CD14-positive monocyte (primary cell): ENCODE results near the gene BSG. TPM values are rescaled to one million over a fixed set of nuclear protein-coding genes. Genes with fewer than 3 reads are reported as not detected.
A peak's percentile ranks its signal among the peaks of the same experiment; 100 is the strongest.

Experiments used
- DNase-seq, 3 donors: peaks; one replicate each; pipeline ENCODE4 v3.0.0-alpha.2; 2011 to 2022
- H2AFZ ChIP-seq: 2 replicates; pipeline ENCODE4 v1.6.0; 2012; ENCODE audit warnings: mild to moderate bottlenecking, low read depth, low read length, inconsistent platforms; ENCODE audit not compliant: insufficient read depth, poor library complexity, severe bottlenecking
- H3K27ac ChIP-seq, 2 donors: 1 replicate in 1 of 2; 2 replicates in 1 of 2; pipeline ENCODE4 v1.5.1; 2012 to 2013; ENCODE audit warnings: low read length in 2 of 2, control low read depth in 1 of 2, inconsistent platforms in 1 of 2, low read depth in 1 of 2, mild to moderate bottlenecking in 1 of 2
- H3K27me3 ChIP-seq, 2 donors: one replicate each; pipeline versions ENCODE4 v1.6.0 to v1.6.1; 2011 to 2013; ENCODE audit warnings: low read length in 2 of 2; ENCODE audit not compliant: control insufficient read depth in 2 of 2, insufficient read depth in 2 of 2
- H3K36me3 ChIP-seq, 2 donors: replicated peaks in 1 of 2; 1 replicate in 1 of 2; 2 replicates in 1 of 2; pipeline versions ENCODE4 v1.5.1 to v1.6.1; 2012 to 2013; ENCODE audit warnings: low read length in 2 of 2, control low read depth in 1 of 2, inconsistent platforms in 1 of 2, mild to moderate bottlenecking in 1 of 2; ENCODE audit not compliant: insufficient read depth in 2 of 2, control insufficient read depth in 1 of 2
- H3K4me1 ChIP-seq, 2 donors: 1 replicate in 1 of 2; 2 replicates in 1 of 2; pipeline versions ENCODE4 v1.5.1 to v1.6.1; 2012 to 2013; ENCODE audit warnings: low read length in 2 of 2, control low read depth in 1 of 2, inconsistent platforms in 1 of 2, mild to moderate bottlenecking in 1 of 2, moderate library complexity in 1 of 2; ENCODE audit not compliant: insufficient read depth in 2 of 2, control insufficient read depth in 1 of 2
- H3K4me2 ChIP-seq: replicated peaks from 2 replicates; pipeline ENCODE3; 2012; ENCODE audit warnings: low read length, moderate library complexity, mild to moderate bottlenecking; ENCODE audit not compliant: poor library complexity, severe bottlenecking; ENCODE audit errors: extremely low read depth
- H3K4me3 ChIP-seq, 3 experiments: fragments of 200-600 bp in 1 of 3; sonication (generic) in 1 of 3; replicated peaks in 1 of 3; 1 replicate in 2 of 3; 2 replicates in 1 of 3; pipeline ENCODE4 v1.5.1; 2011 to 2013; ENCODE audit warnings: low read length in 3 of 3, mild to moderate bottlenecking in 3 of 3, control low read depth in 2 of 3, low read depth in 2 of 3, inconsistent platforms in 1 of 3, moderate library complexity in 1 of 3
- H3K79me2 ChIP-seq: 2 replicates; pipeline ENCODE4 v1.6.0; 2012; ENCODE audit warnings: mild to moderate bottlenecking, control low read depth, inconsistent platforms, low read length, moderate library complexity; ENCODE audit not compliant: insufficient read depth
- H3K9ac ChIP-seq: 2 replicates; pipeline ENCODE4 v1.6.0; 2017; ENCODE audit warnings: low read length, mild to moderate bottlenecking; ENCODE audit not compliant: insufficient read depth, poor library complexity, severe bottlenecking
- H3K9me3 ChIP-seq, 2 donors: replicated peaks in 1 of 2; 1 replicate in 1 of 2; 2 replicates in 1 of 2; pipeline versions ENCODE4 v1.5.1 to v1.6.1; 2012 to 2013; ENCODE audit warnings: low read length in 2 of 2, control low read depth in 1 of 2; ENCODE audit not compliant: control insufficient read depth in 1 of 2, insufficient read depth in 1 of 2
- H4K20me1 ChIP-seq: 2 replicates; pipeline ENCODE4 v1.6.0; 2012; ENCODE audit warnings: mild to moderate bottlenecking, low read length, control low read depth, moderate library complexity; ENCODE audit not compliant: insufficient read depth
- H3K27ac Mint-ChIP-seq, 7 donors: one replicate each; pipeline ENCODE4 v1.8.0; 2020; ENCODE audit warnings: mild to moderate bottlenecking in 7 of 7, mixed read lengths in 7 of 7, moderate library complexity in 6 of 7, inconsistent platforms in 2 of 7
- H3K27me3 Mint-ChIP-seq, 3 donors: one replicate each; pipeline ENCODE4 v1.8.0; 2021 to 2022; ENCODE audit warnings: low read depth in 3 of 3, mild to moderate bottlenecking in 3 of 3, mixed read lengths in 3 of 3, moderate library complexity in 3 of 3, inconsistent platforms in 1 of 3
- H3K36me3 Mint-ChIP-seq, 2 donors: one replicate each; pipeline ENCODE4 v1.8.0; 2020; ENCODE audit warnings: mixed read lengths in 2 of 2, inconsistent platforms in 1 of 2, mild to moderate bottlenecking in 1 of 2
- H3K4me1 Mint-ChIP-seq: one replicate; pipeline ENCODE4 v1.8.0; 2020; ENCODE audit warnings: mild to moderate bottlenecking, mixed read lengths
- H3K4me3 Mint-ChIP-seq, 2 donors: one replicate each; pipeline ENCODE4 v1.8.0; 2020; ENCODE audit warnings: mild to moderate bottlenecking in 2 of 2, mixed read lengths in 2 of 2, moderate library complexity in 1 of 2
- H3K9me3 Mint-ChIP-seq, 7 donors: one replicate each; pipeline ENCODE4 v1.8.0; 2020 to 2022; ENCODE audit warnings: mixed read lengths in 7 of 7, mild to moderate bottlenecking in 6 of 7, moderate library complexity in 6 of 7, inconsistent platforms in 2 of 7
- CTCF ChIP-seq: fragments of 200-600 bp; IDR thresholded peaks from one replicate; pipeline ENCODE4 v1.8.0; 2022; ENCODE audit warnings: antibody characterized with exemption, mild to moderate bottlenecking
- WGBS: methylation state at CpG from one replicate; pipeline ENCODE4 v1.1.5; 2013; ENCODE audit warnings: missing lambda C conversion rate; ENCODE audit not compliant: insufficient coverage; 5-methylcytosine and 5-hydroxymethylcytosine counted together
- intact Hi-C, 2 donors: fragments of 100-400 bp; cut with micrococcal nuclease; formaldehyde crosslinking; loops; one replicate each; pipeline versions ENCODE4 v1.15.0 to v1.15.1; 2023
- polyA plus RNA-seq, 3 donors: library from polyadenylated mRNA; depleted of rRNA in 1 of 3; unstranded in 2 of 3; stranded (reverse) in 1 of 3; fragments of 300-500 nt in 2 of 3; fragments of >200 nt in 1 of 3; fragmentation: Illumina TruSeq in 2 of 3; gene quantifications; 1 replicate in 2 of 3; 2 replicates in 1 of 3; pipeline ENCODE4 v1.2.3, GENCODE V29; 2012 to 2021

BSG gene
- polyA plus RNA-seq, 3 donors: 190 to 431 (median 364) TPM

GRCh38 chr19:574658-575526 lies 2.5 kb downstream of the BSG start:
- Histone ChIP-seq H2AFZ (no peak overlapping the region), H3K27ac (peak overlapping the region in 1 of 2 donors; percentile 20), H3K36me3 (peaks cover 11 to 17% of the 10 kb centered on the region in 2 donors), H3K4me3 (no peak overlapping the region), H3K27me3 (no peaks in the 10 kb centered on the region), H3K4me1 (peaks cover 34 to 43% of the 10 kb centered on the region in 2 donors), H4K20me1 (peaks cover 73% of the 10 kb centered on the region), H3K79me2 (peaks cover 75% of the 10 kb centered on the region), H3K4me2 (no peak overlapping the region), H3K9me3 (no peaks in the 10 kb centered on the region), H3K9ac (no peak overlapping the region)
- peaks cover 0 to 2% (median 0%) of the 10 kb centered on the region in 3 donors for H3K27me3 Mint-ChIP-seq
- peaks cover 0 to under 1% (median 0%) of the 10 kb centered on the region in 7 donors for H3K9me3 Mint-ChIP-seq
- H3K36me3 Mint-ChIP-seq: peaks cover 5 to 29% of the 10 kb centered on the region in 2 donors
- 89% methylated on average over 31 of the region's 32 CpGs for WGBS
- H3K4me1 Mint-ChIP-seq: peaks cover 43% of the 10 kb centered on the region
- H3K27ac Mint-ChIP-seq: peak overlapping the region in 1 of 7 donors; percentile 54
- intact Hi-C loops: loop anchor here (5.0 kb wide), 3 partner anchors 43 to 87 kb away; partner anchors contain the start of genes CDC34 (in 1 of the 2), FGF22 (in 1 of the 2) and RNF126 (in 1 of the 2)
- DNase-seq: no peak
- TF ChIP-seq CTCF: no peak
- peak overlapping the region in 1 of 2 donors; percentile 7 for H3K4me3 Mint-ChIP-seq

GRCh38 chr19:575527-576506 lies 3.4 kb downstream of the BSG start:
- H3K27ac Mint-ChIP-seq: peak overlapping the region in 1 of 7 donors; percentile 18
- no peaks in the 10 kb centered on the region for H3K27me3 Mint-ChIP-seq
- Histone ChIP-seq H2AFZ (no peak overlapping the region), H3K9ac (no peak overlapping the region), H3K27me3 (no peaks in the 10 kb centered on the region), H3K4me3 (no peak overlapping the region), H3K4me2 (no peak overlapping the region), H3K36me3 (peaks cover 20 to 24% of the 10 kb centered on the region in 2 donors), H3K27ac (no peak overlapping the region), H3K79me2 (peaks cover 78% of the 10 kb centered on the region), H4K20me1 (peaks cover 81% of the 10 kb centered on the region), H3K9me3 (no peaks in the 10 kb centered on the region), H3K4me1 (peaks cover 28 to 39% of the 10 kb centered on the region in 2 donors)
- peaks cover 37% of the 10 kb centered on the region for H3K4me1 Mint-ChIP-seq
- no peak overlapping the region for H3K4me3 Mint-ChIP-seq
- H3K36me3 Mint-ChIP-seq: peaks cover 11 to 36% of the 10 kb centered on the region in 2 donors
- no peak for DNase-seq
- H3K9me3 Mint-ChIP-seq: no peaks in the 10 kb centered on the region
- 93% methylated on average over 22 of the region's 38 CpGs for WGBS
- TF ChIP-seq CTCF: no peak
- intact Hi-C loops: no loop called here
